Measurements from ENCODE around the gene COPS7B.

GRCh38 chr2:231769170-231770136 is 16.8 kb upstream of the COPS7B start:
- TF ChIP-seq CTCF (tag by site-specific recombination; IDR thresholded peaks at IDR 0.05) (no peak), ZBTB11 (tag by site-specific recombination; conservative IDR thresholded peaks at IDR 0.05; ENCODE audit: low read depth) (no peak), ZSCAN5A (tag by site-specific recombination; IDR thresholded peaks at IDR 0.05) (no peak), RBAK (tag by site-specific recombination; IDR thresholded peaks at IDR 0.05) (no peak)

Measured in HEK293 (cell line).